Neutrophil (primary cell): Measurements from ENCODE around the gene FBN2.

Experiments
- H3K27ac ChIP-seq: fragments of 200-600 bp; sonication (generic); 2 replicates; pipeline ENCODE4 v1.5.1; 2016; ENCODE audit warnings: mild to moderate bottlenecking, moderate library complexity
- H3K27me3 ChIP-seq: fragments of 200-600 bp; sonication (generic); 2 replicates; pipeline ENCODE4 v1.6.0; 2016; ENCODE audit warnings: mild to moderate bottlenecking
- H3K36me3 ChIP-seq: fragments of 200-600 bp; sonication (generic); 2 replicates; pipeline ENCODE4 v1.5.1; 2017
- H3K4me1 ChIP-seq, 2 experiments: fragments of 200-600 bp in 1 of 2; sonication (generic) in 1 of 2; 1 replicate in 1 of 2; 2 replicates in 1 of 2; pipeline versions ENCODE4 v1.5.1 to v1.6.1; 2013 to 2016; ENCODE audit warnings: low read depth in 1 of 2, low read length in 1 of 2, mild to moderate bottlenecking in 1 of 2, moderate library complexity in 1 of 2; ENCODE audit not compliant: control insufficient read depth in 1 of 2, insufficient read depth in 1 of 2
- H3K4me3 ChIP-seq, 2 experiments: fragments of 200-600 bp in 1 of 2; sonication (generic) in 1 of 2; 1 replicate in 1 of 2; 2 replicates in 1 of 2; pipeline ENCODE4 v1.5.1; 2013 to 2016; ENCODE audit warnings: low read depth in 1 of 2, low read length in 1 of 2, mild to moderate bottlenecking in 1 of 2, moderate library complexity in 1 of 2
- H3K9me3 ChIP-seq: fragments of 200-600 bp; sonication (generic); 2 replicates; pipeline ENCODE4 v1.5.1; 2016
- TF ChIP-seq, protein P1 (sequence below): fragments of 200-600 bp; sonication (generic); IDR thresholded peaks from 2 replicates; pipeline ENCODE4 v1.5.1; 2016; ENCODE audit warnings: antibody characterized with exemption

Gene FBN2

DNA sequence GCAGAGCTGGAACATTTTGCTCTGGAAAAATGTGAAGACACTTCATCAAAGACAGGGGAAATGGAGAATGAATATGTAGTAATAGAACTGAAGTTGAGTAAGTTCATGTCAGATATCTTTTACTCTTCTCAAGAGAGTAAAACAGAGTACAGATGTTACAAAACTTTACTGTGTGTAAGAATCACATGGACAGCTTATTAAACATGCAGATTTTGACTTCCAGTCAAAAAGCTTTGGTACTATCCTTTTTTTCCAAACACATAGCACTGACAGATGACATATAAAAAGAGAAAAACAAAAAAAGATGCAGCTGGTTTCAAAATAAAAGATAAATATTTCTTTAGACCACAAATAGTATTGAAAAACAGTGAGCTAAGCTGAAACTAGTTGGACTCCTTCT, 115.4 kb downstream of the FBN2 start:
- Histone ChIP-seq H3K36me3 (no peaks in the 10 kb centered on the region), H3K9me3 (no peaks in the 10 kb centered on the region), H3K4me1 (no peaks in the 10 kb centered on the region), H3K27me3 (no peaks in the 10 kb centered on the region), H3K4me3 (no peak overlapping the region), H3K27ac (no peak overlapping the region)
- TF ChIP-seq, protein P1, sequence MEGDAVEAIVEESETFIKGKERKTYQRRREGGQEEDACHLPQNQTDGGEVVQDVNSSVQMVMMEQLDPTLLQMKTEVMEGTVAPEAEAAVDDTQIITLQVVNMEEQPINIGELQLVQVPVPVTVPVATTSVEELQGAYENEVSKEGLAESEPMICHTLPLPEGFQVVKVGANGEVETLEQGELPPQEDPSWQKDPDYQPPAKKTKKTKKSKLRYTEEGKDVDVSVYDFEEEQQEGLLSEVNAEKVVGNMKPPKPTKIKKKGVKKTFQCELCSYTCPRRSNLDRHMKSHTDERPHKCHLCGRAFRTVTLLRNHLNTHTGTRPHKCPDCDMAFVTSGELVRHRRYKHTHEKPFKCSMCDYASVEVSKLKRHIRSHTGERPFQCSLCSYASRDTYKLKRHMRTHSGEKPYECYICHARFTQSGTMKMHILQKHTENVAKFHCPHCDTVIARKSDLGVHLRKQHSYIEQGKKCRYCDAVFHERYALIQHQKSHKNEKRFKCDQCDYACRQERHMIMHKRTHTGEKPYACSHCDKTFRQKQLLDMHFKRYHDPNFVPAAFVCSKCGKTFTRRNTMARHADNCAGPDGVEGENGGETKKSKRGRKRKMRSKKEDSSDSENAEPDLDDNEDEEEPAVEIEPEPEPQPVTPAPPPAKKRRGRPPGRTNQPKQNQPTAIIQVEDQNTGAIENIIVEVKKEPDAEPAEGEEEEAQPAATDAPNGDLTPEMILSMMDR, result no peak

DNA sequence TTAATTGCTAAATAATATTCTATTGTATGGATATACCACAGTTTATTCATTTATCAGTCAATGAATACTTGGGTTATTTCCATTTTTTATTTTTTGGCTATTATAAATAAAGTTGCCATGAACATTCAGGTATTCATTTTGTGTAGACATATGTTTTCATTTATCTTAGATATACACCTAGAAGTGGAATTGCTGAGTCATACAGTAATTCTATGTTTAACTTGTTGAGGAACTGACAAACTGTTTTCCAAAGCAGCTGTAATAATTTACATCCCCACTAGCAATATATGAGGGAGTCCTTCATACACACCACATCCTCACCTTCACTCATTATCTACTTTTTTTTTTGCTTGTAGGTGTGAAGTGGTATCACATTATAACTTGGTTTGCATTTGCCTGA, 123.6 kb downstream of the FBN2 start:
- no peaks in the 10 kb centered on the region for H3K9me3 ChIP-seq
- no peaks in the 10 kb centered on the region for H3K4me1 ChIP-seq
- TF ChIP-seq, protein P1, result no peak
- no peaks in the 10 kb centered on the region for H3K36me3 ChIP-seq
- no peak overlapping the region for H3K4me3 ChIP-seq
- no peaks in the 10 kb centered on the region for H3K27me3 ChIP-seq
- no peak overlapping the region for H3K27ac ChIP-seq

DNA sequence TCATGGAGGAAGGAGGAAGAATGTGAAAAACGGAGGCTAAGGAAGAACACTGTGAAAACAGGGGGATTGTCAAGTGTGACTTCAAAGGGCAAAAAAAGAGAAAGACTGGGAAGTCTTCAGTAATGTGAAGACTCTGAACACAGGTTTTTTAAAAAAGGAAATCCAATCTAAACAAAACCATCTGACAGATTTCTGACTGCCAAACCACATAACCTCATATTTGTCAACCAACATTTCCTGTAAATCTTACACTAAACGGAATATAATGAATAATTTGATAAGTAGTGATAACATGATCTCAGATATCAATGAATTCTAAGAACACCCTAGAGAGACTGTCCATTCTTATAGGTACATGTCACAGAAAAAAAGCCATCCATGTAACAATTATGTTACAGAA, 124.7 kb downstream of the FBN2 start:
- H3K9me3 ChIP-seq, result no peaks in the 10 kb centered on the region
- H3K36me3 ChIP-seq, result no peaks in the 10 kb centered on the region
- TF ChIP-seq, protein P1, result no peak
- H3K27ac ChIP-seq, result no peak overlapping the region
- H3K4me1 ChIP-seq, result no peaks in the 10 kb centered on the region
- H3K27me3 ChIP-seq, result no peaks in the 10 kb centered on the region
- H3K4me3 ChIP-seq, result no peak overlapping the region

DNA sequence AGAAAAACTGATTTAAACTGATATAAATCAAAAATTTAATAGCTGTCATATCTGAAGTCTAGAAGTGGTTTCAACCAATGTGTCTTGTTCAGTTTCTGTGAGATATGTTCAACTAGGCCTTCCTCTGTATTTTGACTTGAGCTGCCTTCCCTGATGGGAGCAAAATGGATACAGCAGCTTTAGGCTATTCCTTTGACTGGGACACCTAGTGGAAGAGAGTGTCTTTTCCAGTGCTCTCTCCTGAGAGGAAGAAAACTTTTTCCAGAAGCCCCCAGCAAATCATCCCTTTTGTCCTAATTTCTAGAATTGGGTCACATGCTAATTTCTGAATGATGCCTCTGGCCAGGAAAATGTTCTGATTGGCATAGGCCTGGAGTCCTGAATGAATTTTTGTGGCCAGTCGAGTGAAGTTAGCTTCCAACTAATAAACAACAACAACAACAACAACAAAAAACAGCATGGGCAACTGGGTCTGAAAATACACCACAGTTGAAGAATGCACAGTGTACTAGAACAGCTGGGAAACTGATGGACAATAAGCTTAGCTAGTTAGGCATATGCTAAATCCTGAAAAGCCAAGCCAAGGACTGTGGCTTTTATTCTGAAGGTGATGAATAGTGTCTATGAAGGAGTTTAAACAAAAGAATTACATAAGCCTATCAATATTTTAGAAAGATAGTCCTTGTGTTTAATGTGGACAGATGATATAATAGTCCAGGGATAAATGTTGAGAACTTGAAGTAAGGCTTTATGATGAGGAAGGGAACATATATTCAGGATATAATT, 125.7 kb downstream of the FBN2 start:
- H3K4me3 ChIP-seq, result no peak overlapping the region
- H3K27me3 ChIP-seq, result no peaks in the 10 kb centered on the region
- no peak overlapping the region for H3K27ac ChIP-seq
- H3K36me3 ChIP-seq, result no peaks in the 10 kb centered on the region
- no peaks in the 10 kb centered on the region for H3K9me3 ChIP-seq
- no peaks in the 10 kb centered on the region for H3K4me1 ChIP-seq
- TF ChIP-seq, protein P1, result no peak

DNA sequence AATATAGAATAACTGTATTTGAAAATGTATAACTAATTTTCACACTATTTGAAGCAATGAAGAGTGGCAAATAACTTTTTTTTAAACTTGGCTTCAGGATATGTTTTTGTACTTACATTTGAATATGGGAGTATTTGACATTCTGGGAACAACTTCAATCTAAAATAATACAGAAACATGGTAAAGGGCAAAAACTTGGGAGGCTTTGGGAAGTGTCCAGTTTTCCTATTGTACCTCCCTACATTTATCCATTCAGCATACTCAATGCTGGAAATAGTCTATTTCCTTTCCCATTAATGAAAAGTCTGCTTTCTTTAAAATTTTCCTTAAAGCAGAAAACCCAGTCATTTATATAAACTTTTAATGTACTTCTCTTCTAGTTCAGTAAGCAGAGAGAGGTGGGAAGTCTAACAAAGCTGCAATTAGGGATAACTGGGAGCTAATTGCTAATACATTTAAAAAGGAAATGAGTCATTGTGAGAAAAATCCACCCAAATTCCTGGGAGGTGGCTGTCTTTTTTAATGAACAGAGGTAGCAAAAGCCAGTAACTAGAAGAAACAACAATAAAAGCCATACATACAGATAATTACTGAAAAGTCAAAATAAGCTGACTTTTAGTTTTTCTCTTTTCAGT, 128.8 kb downstream of the FBN2 start:
- Histone ChIP-seq H3K4me1 (no peaks in the 10 kb centered on the region), H3K27me3 (no peaks in the 10 kb centered on the region), H3K36me3 (no peaks in the 10 kb centered on the region), H3K4me3 (no peak overlapping the region), H3K9me3 (no peaks in the 10 kb centered on the region), H3K27ac (no peak overlapping the region)
- TF ChIP-seq, protein P1, result no peak
